GM21717 (cell line): ENCODE results near the gene EAPP.
"Not testable (repeated sequence)": the region's sequence is repeated elsewhere in the genome, so short reads cannot be mapped to it uniquely, and the experiment has no call there.

Source experiments
- ATAC-seq: cut with Tn5 transposase; IDR thresholded peaks from one replicate; pipeline ENCODE4 v1.9.1; 2021; ENCODE audit warnings: mild to moderate bottlenecking, moderate library complexity; ENCODE audit not compliant: unreplicated experiment

The EAPP gene

GRCh38 chr14:34538871-34539406, 562 bp downstream of the EAPP start:
- peak; percentile 13 for ATAC-seq

GRCh38 chr14:34538096-34538495, 1.4 kb downstream of the EAPP start:
- ATAC-seq, result not testable (repeated sequence)

- ATAC-seq, result no peak
Observed at GRCh38 chr14:34537677-34538009, 1.9 kb downstream of the EAPP start.

DNA sequence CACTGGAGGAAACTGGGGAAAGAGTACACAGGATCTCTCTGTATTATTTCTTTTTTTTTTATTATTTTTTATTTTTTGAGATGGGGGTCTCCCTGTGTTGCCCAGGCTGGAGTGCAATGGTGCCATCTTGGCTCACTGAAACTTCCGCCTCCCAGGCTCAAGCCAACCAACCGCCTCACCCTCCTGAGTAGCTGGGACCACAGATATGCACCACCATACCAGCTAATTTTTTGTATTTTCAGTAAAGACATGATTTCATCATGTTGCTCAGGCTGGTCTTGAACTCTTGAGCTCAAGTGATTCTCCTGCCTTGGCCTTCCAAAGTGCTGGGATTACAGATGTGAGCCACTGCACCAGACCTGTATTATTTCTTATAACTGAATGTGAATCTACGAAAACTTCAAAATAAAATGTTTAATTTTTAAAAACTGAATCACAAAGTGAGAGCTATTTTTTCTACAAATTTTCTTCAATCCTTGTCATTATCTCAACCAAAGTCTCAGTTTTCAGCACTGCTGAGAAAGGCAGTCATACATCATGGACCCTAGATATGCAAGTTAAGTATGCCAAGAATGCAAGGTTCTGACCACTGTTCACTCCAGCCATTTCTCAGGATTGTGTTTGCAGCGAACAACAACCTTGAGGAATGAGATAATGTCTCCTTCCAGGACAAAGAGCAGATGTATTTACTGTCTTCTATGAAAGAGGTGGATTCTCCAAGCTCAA, 2.4 kb downstream of the EAPP start:
- ATAC-seq, result no peak

GRCh38 chr14:34527591-34527990, 11.9 kb downstream of the EAPP start:
- no peak for ATAC-seq

GRCh38 chr14:34524216-34524615, 15.3 kb downstream of the EAPP start:
- ATAC-seq, result not testable (repeated sequence)

- ATAC-seq, result no peak
Observed at GRCh38 chr14:34522496-34522895, 17.0 kb downstream of the EAPP start.

DNA sequence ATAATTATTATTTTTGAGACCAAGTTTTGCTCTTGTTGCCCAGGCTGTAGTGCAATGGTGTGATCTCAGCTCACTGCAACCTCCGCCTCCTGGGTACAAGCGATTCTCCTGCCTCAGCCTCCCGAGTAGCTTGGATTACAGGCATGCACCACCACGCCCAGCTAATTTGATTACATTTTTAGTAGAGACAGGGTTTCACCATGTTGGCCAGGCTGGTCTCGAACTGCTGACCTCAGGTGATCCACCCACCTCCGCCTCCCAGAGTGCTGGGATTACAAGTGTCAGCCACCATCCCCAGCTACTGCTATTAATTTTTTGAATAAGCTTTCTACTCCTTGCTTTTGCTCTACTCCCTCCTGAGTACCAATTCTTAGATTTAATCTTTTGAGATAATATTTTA, 18.4 kb downstream of the EAPP start:
- ATAC-seq, result not testable (repeated sequence)

DNA sequence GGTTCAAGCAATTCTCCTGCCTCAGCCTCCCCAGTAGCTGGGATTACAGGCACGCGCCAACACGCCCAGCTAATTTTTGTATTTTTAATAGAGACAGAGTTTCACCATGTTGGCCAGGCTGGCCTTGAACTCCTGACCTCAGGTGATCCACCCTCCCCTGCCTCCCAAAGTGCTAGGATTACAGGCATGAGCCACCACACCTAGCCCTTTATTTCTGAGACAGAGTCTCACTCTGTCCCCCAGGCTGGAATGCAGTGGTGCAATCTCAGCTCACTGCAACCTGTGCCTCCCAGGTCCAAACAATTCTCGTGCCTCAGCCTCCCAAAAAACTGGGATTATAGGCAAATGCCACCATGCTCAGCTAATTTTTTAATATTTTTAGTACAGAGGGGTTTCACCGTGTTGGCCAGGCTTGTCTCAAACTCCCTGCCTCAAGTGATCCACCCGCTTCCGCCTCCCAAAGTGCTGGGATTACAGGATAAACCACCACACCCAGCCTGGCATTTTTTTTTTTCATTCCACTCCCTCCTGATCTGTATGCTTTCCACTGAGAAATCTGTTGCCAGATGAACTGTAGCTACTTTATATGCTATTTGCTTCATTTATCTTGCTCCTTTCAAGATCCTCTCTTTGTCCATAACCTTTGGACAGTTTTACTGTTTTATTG, 19.1 kb downstream of the EAPP start:
- not testable (repeated sequence) for ATAC-seq

DNA sequence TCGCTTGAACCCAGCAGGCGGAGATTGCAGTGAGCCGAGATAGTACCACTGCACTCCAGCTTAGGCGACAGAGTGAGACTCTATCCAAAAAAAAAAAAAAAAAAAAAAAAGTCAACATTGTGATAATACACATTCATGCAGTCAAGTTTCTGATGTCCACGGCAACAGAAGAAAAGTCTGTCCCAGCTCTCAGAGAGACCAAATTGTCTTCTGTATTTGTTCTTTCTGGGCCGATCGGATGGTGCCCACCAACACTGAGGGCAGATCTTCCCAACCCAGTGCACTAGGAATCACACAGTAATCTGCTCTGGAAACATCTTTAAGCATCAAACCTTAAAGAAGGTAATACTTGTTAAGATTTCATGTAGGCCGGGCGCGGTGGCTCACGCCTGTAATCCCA, 31.6 kb downstream of the EAPP start:
- ATAC-seq, result no peak

DNA sequence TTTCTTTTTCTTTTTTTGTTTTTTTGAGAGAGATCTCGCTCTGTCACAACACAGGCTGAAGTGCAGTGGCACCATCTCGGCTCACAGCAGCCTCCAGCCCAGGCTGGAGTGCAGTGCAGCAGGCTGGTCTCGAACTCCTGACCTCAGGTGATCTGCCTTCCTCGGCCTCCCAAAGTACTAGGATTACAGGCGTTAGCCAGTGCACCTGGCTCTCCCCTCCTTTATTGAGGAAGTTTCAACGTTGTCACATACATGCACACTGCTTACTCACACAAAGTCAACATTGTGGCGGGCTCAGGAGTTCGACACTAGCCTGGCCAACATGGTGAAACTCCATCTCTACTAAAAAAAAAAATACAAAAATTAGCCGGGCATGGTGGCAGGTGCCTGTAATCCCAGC, 32.0 kb downstream of the EAPP start:
- no peak for ATAC-seq

DNA sequence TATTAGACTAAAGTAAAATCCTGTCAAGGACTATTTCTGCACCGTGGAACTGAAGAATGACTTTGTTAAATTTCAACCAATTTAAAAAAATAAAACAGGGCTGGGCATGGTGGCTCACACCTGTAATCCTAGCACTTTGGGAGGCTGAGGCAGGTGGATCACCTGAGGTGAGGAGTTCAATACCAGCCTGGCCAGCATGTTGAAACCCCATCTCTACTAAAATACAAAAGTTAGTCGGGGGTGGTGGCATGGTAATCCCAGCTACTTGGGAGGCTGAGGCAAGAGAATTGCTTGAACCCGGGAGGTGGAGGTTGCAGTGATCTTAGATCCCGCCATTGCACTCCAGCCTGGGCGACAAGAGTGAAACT, 34.4 kb downstream of the EAPP start:
- not testable (repeated sequence) for ATAC-seq

- not testable (repeated sequence) for ATAC-seq
Observed at GRCh38 chr14:34504027-34504426, 35.5 kb downstream of the EAPP start.

DNA sequence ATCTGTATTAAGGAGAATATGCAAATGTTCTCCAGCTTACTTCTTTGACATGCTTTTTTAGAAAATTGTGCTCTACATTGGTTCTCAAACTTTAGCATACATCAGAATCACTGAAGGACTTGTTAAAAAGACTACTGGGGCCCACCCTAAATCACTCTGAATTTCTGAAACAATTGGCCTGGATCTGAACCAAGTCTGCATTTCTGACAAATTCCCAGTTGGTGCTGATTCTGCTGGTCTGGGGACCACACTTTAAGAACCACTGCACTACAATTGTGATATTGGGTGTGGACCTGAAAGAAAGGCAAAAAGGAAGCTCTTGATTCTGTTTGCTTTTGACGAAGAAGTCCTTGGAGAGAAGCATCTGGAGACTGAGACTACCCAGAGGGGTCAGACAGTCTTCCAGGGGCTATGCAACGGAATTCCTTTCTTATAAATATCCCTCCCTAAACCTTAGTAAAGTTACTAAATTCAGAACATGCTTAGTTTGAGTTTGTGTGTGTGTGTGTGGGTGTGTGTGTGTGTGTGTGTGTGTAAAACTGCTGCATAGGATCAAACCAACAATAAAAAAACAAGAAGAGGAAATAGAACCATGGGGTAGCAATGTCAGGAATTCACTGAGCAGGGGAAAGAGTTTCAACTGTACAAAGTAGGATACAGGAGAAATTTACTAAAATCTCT, 36.8 kb downstream of the EAPP start:
- no peak for ATAC-seq

DNA sequence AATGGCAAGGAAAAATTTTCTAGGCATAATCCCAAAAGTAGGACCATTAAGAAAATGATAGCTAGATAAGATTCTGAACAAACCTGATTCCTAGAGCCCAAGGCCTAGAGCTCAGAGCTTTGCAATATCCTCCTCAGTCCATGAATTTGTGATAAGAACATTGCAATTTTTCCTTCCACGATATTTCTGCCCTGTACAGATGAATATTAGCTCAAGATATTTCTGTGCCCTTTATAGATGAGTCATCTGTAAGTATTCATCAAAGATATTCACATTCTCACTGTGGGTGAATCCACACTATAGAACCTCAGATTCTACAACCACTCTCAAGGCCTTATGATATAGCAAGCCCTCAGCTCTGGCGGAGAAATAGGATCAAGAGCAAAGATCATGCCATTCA, 37.5 kb downstream of the EAPP start:
- no peak for ATAC-seq

- no peak for ATAC-seq
Observed at GRCh38 chr14:34501004-34501580, 38.4 kb downstream of the EAPP start.

DNA sequence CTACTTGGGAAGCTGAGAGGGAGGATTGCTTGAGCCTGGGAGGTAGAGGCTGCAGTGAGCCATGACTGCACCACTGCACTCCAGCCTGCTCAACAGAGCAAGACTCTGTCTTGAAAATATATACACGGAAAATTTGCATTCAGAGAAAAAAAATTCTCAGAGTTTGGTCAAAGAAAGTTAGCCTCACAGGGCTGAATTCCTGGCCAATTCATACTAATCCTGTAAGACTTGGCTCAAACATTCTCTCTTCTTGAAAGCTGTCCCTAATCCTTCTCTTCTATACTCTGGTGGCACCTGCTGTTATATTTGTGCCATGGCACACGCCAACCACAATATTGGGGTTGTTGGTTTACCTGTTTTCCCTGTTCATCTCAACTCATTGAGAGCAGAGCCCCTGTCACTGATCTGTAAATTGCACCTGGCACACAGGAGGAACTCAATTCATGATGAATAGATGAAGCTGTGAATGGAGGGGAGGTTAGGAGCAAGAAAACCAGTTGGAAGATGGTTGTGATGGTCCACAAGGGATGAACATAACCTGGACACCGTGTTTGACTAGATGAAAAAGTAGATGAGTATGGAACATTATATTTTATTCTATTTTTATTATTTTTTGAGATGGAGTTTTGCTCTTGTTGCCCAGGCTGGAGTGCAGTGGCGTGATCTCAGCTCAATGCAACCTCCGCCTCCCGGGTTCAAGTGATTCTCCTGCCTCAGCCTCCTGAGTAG, 40.7 kb downstream of the EAPP start:
- ATAC-seq, result no peak

- no peak for ATAC-seq
Observed at GRCh38 chr14:34496679-34497513, 42.6 kb downstream of the EAPP start.

DNA sequence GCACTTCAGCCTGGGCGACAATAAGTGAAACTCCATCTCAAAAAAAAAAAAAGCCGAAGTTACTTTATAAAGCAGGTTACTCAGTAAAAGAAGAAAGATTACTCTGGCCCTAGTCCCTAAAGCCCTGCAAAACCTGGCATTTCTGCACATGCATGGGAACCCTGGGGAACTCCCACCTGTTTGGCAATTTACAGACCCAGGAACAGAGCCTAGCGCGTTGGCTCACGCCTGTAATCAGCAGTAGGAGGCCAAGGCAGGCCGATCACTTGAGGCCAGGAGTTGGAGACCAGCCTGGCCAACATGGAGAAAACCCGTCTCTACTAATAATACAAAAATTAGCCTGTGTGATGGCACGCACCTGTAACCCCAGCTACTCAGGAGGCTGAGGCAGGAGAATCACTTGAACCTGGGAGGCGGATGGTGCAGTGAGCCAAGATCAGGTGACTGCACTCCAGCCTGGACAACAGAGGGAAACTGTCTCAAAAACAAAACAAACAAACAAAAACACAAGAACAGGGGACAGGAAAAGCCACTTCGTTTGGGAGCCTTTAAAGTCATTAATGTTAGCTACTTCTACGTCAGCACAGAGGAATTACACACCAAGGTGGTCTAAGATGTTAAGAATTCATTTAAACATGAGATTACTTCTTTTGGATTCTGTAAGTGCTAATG, 43.4 kb downstream of the EAPP start:
- no peak for ATAC-seq
